A673 (cell line): ENCODE results near the gene KLK2. TPM values are rescaled to one million over a fixed set of nuclear protein-coding genes. Genes with fewer than 3 reads are reported as not detected.
A peak's percentile ranks its signal among the peaks of the same experiment; 100 is the strongest.

Experiments used
- BruUV-seq: library from RNA; stranded (reverse); fragments of 400-500 nt; replicated peaks from 2 replicates; lab custom pipeline; 2021; lab: Mats Ljungman, UMichigan
- CTCF ChIA-PET: fragments of 300-600 bp; sonication (Branson Sonifier 250); formaldehyde crosslinking; loops from one replicate; lab custom pipeline; 2022; ENCODE audit warnings: antibody characterized with exemption; lab: Charles Lee
- POLR2A ChIA-PET: fragments of 300-600 bp; sonication (Branson Sonifier 250); formaldehyde crosslinking; loops from one replicate; lab custom pipeline; 2022; ENCODE audit warnings: antibody characterized with exemption; ENCODE audit not compliant: low non-redundant PET; lab: Charles Lee
- DNase-seq: peaks from one replicate; pipeline ENCODE4 v3.0.0-alpha.2; 2015; ENCODE audit warnings: low spot score
- H3K27ac ChIP-seq: fragments of 200-600 bp; sonication (generic); 2 replicates; pipeline ENCODE4 v1.5.1; 2016; ENCODE audit warnings: mixed run types, low read depth, mild to moderate bottlenecking, mixed read lengths, antibody characterized with exemption, low read length; ENCODE audit not compliant: poor library complexity, severe bottlenecking
- H3K27me3 ChIP-seq: fragments of 200-600 bp; sonication (generic); replicated peaks from 2 replicates; pipeline ENCODE4 v1.6.1; 2017; ENCODE audit warnings: mixed run types, low read depth, mild to moderate bottlenecking, mixed read lengths, antibody characterized with exemption, low read length; ENCODE audit not compliant: insufficient read depth, poor library complexity
- H3K36me3 ChIP-seq: fragments of 200-600 bp; sonication (generic); 2 replicates; pipeline ENCODE4 v1.6.1; 2016; ENCODE audit warnings: mixed run types, mild to moderate bottlenecking, mixed read lengths, antibody characterized with exemption, low read length; ENCODE audit not compliant: insufficient read depth, poor library complexity, severe bottlenecking
- H3K4me1 ChIP-seq: fragments of 200-600 bp; sonication (generic); 2 replicates; pipeline ENCODE4 v1.6.1; 2017; ENCODE audit warnings: mixed run types, mild to moderate bottlenecking, mixed read lengths, antibody characterized with exemption, low read length; ENCODE audit not compliant: insufficient read depth, poor library complexity, severe bottlenecking
- H3K4me3 ChIP-seq: fragments of 200-600 bp; sonication (generic); 2 replicates; pipeline ENCODE4 v1.5.1; 2016; ENCODE audit warnings: low read depth, mixed run types, mild to moderate bottlenecking, mixed read lengths, low read length; ENCODE audit not compliant: poor library complexity, severe bottlenecking
- H3K9me3 ChIP-seq: fragments of 200-600 bp; sonication (generic); 2 replicates; pipeline ENCODE4 v1.6.1; 2016; ENCODE audit warnings: mixed run types, low read depth, mild to moderate bottlenecking, mixed read lengths, antibody characterized with exemption, low read length; ENCODE audit not compliant: poor library complexity, severe bottlenecking
- CTCF ChIP-seq: fragments of 300-800, 200-600 bp; sonication (generic); conservative IDR thresholded peaks from 2 replicates; pipeline ENCODE4 v1.5.1; 2017; ENCODE audit warnings: low read depth, mild to moderate bottlenecking, antibody characterized with exemption, low read length, moderate library complexity, mixed read lengths
- EZH2 ChIP-seq: fragments of 200-600 bp; sonication (generic); IDR thresholded peaks from 2 replicates; pipeline ENCODE4 v1.6.1; 2017; ENCODE audit warnings: borderline replicate concordance, low read depth, mild to moderate bottlenecking, mixed read lengths, antibody characterized with exemption, low read length; ENCODE audit not compliant: poor library complexity, severe bottlenecking
- intact Hi-C: fragments of 100-400 bp; cut with micrococcal nuclease; formaldehyde crosslinking; loops from one replicate; pipeline ENCODE4 v1.10.0; 2022; ENCODE audit not compliant: unreplicated experiment
- total RNA-seq: library from RNA; stranded (reverse); gene quantifications from 2 replicates; pipeline ENCODE4 v1.2.3, GENCODE V29; 2021

Gene KLK2
- total RNA-seq, 1 experiment from 2014 or later = not detected

GRCh38 chr19:50912727-50913716 is 39.8 kb downstream of the KLK2 start:
- H3K36me3 ChIP-seq = no peaks in the 10 kb centered on the region
- H3K4me1 ChIP-seq = no peaks in the 10 kb centered on the region
- H3K27ac ChIP-seq = no peak overlapping the region
- H3K27me3 ChIP-seq = peaks cover 74% of the 10 kb centered on the region
- no TSS peak for BruUV-seq
- ChIA-PET POLR2A (no interaction called here), CTCF (no interaction called here)
- TF ChIP-seq EZH2 = no peak
- TF ChIP-seq CTCF = no peak
- intact Hi-C loops = no loop called here
- DNase-seq = no peak
- no peaks in the 10 kb centered on the region for H3K9me3 ChIP-seq
- H3K4me3 ChIP-seq = no peak overlapping the region

GRCh38 chr19:50916069-50916468 is 42.8 kb downstream of the KLK2 start:
- H3K27ac ChIP-seq = no peak overlapping the region
- no TSS peak for BruUV-seq
- H3K4me3 ChIP-seq = no peak overlapping the region
- H3K27me3 ChIP-seq = peaks cover 67% of the 10 kb centered on the region
- ChIA-PET CTCF (no interaction called here), POLR2A (no interaction called here)
- intact Hi-C loops = no loop called here
- H3K4me1 ChIP-seq = peaks cover under 1% of the 10 kb centered on the region
- no peaks in the 10 kb centered on the region for H3K9me3 ChIP-seq
- H3K36me3 ChIP-seq = no peaks in the 10 kb centered on the region
- no peak for TF ChIP-seq EZH2
- TF ChIP-seq CTCF = no peak
- DNase-seq = no peak

- Histone ChIP-seq H3K27me3 (peaks cover 19% of the 10 kb centered on the region), H3K9me3 (no peaks in the 10 kb centered on the region), H3K36me3 (no peaks in the 10 kb centered on the region), H3K27ac (peak overlapping the region; percentile 18), H3K4me3 (no peak overlapping the region), H3K4me1 (peaks cover 11% of the 10 kb centered on the region)
- ChIA-PET POLR2A (interaction anchor here (0.6 to 1.0 kb wide), 2 partner anchors 197 to 290 kb away, joined by 6 to 26 read pairs; no protein-coding TSS in a partner anchor), CTCF (interaction anchor here (0.6 to 2.2 kb wide), 12 partner anchors 12 to 564 kb away, joined by 3 to 15 read pairs (median 4); no protein-coding TSS in a partner anchor)
- BruUV-seq = no TSS peak
- DNase-seq = peak; percentile 51
- TF ChIP-seq CTCF (no peak), EZH2 (no peak)
- intact Hi-C loops = loop anchor here (1.0 to 10.0 kb wide), 5 partner anchors 129 to 567 kb away; partner anchors contain the start of gene ACP4
Observed at GRCh38 chr19:50921426-50922316, 48.4 kb downstream of the KLK2 start.
